ENCODE measurements around the gene UBL3. TPM values are rescaled to one million over a fixed set of nuclear protein-coding genes. Genes with fewer than 3 reads are reported as not detected.

The UBL3 gene
- total RNA-seq, 2 experiments from 2014 or later: 15.3 to 15.5 TPM

DNA sequence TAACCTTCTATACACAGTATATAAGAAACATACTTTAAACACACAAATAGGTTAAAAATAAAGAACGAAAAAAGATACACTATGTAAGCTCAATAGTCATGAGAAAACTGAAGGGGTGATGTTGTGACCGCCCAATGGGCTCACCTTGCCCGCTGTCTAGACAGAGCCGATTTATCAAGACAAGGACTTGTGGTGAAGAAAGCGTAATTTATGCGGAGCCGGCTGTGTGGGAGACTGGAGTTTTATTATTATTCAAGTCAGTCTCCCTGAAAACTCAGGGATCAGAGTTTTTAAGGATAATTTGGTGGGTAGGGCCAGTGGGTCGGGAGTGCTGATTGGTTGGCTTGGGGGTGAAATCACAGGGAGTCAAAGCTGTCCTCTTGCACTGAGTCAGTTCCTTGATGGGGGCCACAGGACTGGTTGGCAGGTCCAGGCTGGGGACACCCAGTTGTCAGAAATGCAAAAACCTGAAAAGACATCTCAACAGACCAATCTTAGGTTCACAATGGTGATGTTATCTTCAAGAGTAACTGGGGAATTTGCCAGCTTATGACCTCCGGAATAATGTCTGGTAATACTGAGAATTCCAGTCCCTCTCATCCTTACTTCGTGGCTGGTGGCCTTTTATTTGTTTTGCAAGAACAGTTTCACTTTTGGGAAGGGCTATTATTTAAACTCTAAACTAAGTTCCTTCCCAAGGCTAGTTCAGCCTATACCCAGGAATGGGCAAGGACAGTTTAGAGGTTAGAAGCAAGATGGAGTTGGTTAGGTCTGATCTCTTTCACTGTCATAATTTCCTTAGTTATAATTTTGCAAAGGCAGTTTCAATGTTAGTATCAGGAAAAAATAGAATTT lies 96.6 kb downstream of the UBL3 start:
- POLR2A ChIA-PET: no interaction called here
- CTCF ChIA-PET: no interaction called here
- peaks cover 3% of the 10 kb centered on the region for H3K27me3 Mint-ChIP-seq
- H3K36me3 Mint-ChIP-seq: no peaks in the 10 kb centered on the region
- no peak for DNase-seq
- peaks cover 14% of the 10 kb centered on the region for H3K4me1 Mint-ChIP-seq (ENCODE audit: low read depth)
- no peak overlapping the region for H3K27ac Mint-ChIP-seq
- intact Hi-C loops (cut with micrococcal nuclease): no loop called here
- no peaks in the 10 kb centered on the region for H3K9me3 Mint-ChIP-seq
- no peak overlapping the region for H3K4me3 Mint-ChIP-seq

DNA sequence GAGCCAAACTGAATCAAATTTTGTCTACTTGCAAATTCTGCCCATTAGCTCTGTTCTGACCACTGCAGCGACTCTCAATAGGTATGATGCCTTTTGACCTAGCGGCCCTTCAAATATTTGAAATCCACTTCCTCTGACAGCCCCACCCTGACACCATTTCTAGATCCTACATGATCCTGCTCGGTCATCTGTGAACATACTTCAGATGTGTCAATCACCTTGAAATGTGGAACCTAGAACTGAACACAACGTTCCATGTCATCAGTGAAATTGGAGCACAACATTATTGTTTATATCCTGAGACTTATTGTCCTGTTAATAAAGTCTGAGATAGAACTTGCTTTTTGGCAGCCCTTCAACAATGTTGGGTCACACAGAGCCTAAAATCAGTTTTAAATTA lies 98.2 kb downstream of the UBL3 start:
- intact Hi-C loops (cut with micrococcal nuclease): no loop called here
- CTCF ChIA-PET: interaction anchor here (1.1 kb wide), 1 partner anchor 363 kb away, joined by 3 read pairs; no protein-coding TSS in a partner anchor
- peaks cover 9% of the 10 kb centered on the region for H3K4me1 Mint-ChIP-seq (ENCODE audit: low read depth)
- H3K4me3 Mint-ChIP-seq: no peak overlapping the region
- DNase-seq: no peak
- no peaks in the 10 kb centered on the region for H3K9me3 Mint-ChIP-seq
- H3K27me3 Mint-ChIP-seq: peaks cover 3% of the 10 kb centered on the region
- H3K36me3 Mint-ChIP-seq: no peaks in the 10 kb centered on the region
- H3K27ac Mint-ChIP-seq: no peak overlapping the region
- POLR2A ChIA-PET: no interaction called here

DNA sequence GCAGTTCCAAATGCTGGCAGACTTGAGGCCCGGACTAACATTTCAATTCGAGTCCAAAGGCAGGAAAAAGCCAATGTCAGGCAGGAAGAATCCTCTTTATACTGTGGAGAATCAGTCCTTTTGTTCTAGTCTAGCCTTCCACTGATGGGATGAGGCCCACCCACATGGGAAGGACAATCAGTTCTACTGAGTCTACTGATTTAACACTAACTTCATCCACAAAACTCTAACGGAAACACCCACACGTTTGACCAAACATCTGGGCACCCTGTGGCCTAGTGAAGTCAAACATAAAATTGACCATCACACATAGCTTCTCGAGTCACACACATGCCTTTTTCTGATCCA lies 100.3 kb downstream of the UBL3 start:
- POLR2A ChIA-PET: no interaction called here

DNA sequence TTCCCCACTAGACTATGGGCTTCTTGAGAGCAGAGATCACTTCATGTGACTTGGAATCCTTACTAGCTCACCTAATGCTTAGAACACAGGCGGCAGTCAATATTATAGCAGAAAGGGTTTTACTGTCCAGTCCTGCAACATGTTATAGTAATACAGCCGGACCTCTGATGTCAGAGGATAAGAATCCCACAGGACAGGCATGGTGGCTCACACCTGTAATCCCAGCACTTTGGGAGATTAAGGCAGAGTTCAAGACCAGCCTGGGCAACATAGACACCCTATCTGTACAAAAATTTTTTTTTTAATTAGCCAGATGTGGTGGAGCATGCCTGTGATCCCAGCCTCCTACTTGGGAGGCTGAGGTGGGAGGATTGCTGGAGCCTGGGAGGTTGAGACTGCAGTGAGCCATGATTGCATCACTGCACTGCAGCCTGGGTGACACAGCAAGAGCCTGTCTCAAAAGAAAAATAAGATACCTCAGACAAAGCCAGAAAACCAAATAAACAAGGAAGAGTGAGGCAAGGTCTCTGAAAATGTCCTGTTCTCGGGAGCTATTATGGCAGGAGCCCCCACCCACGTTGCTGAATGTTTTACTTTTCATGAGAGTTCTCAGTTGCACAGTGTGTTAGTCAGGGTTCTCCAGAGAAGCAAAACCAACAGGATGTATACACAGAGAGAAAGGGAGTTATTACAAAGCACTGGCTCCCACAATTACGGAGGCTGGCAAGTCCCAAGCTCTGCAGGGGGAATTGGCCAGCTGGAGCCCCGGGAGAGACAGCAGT lies 100.8 kb downstream of the UBL3 start:
- Mint-ChIP-seq H3K27me3 (peaks cover 13% of the 10 kb centered on the region), H3K27ac (no peak overlapping the region), H3K9me3 (no peaks in the 10 kb centered on the region), H3K4me3 (no peak overlapping the region), H3K36me3 (no peaks in the 10 kb centered on the region), H3K4me1 (ENCODE audit: low read depth) (peaks cover 6% of the 10 kb centered on the region)
- ChIA-PET CTCF (interaction anchor here (0.8 to 1.3 kb wide), 3 partner anchors 22 to 366 kb away, joined by 3 to 4 read pairs (median 3); no protein-coding TSS in a partner anchor), POLR2A (no interaction called here)
- DNase-seq: peak; percentile 12
- intact Hi-C loops (cut with micrococcal nuclease): no loop called here

More for the DNA sequence above, 100.3 kb downstream of the UBL3 start:
- no peak for DNase-seq
- Mint-ChIP-seq H3K4me1 (ENCODE audit: low read depth) (peaks cover 9% of the 10 kb centered on the region), H3K27me3 (peaks cover 7% of the 10 kb centered on the region), H3K36me3 (no peaks in the 10 kb centered on the region), H3K4me3 (no peak overlapping the region), H3K9me3 (no peaks in the 10 kb centered on the region), H3K27ac (no peak overlapping the region)
- CTCF ChIA-PET: interaction anchor here (0.8 to 1.3 kb wide), 3 partner anchors 21 to 365 kb away, joined by 3 to 4 read pairs (median 3); no protein-coding TSS in a partner anchor
- intact Hi-C loops (cut with micrococcal nuclease): no loop called here

DNA sequence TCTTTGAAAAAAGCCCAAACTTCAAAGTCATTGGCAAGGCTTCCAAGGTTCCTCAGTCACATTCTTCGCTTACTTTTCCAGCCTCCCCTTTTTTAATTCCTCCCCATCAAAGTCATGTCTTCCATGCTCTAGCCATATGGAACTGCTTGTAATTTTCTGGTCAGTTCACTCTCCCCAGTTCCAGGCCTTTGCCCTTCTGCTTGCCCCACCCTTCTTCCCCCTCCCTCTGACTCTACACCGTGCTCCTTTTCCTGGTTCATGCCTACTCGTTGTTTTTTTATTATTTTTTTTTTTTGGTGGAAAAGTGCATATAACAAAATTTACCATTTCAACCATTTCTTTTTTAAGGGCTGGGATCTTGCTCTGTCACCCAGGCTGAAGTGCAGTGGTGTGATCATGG lies 102.3 kb downstream of the UBL3 start:
- CTCF ChIA-PET: no interaction called here
- no peak overlapping the region for H3K27ac Mint-ChIP-seq
- no peak overlapping the region for H3K4me3 Mint-ChIP-seq
- H3K9me3 Mint-ChIP-seq: no peaks in the 10 kb centered on the region
- no peak for DNase-seq
- peaks cover 13% of the 10 kb centered on the region for H3K27me3 Mint-ChIP-seq
- no peaks in the 10 kb centered on the region for H3K36me3 Mint-ChIP-seq
- no peaks in the 10 kb centered on the region for H3K4me1 Mint-ChIP-seq (ENCODE audit: low read depth)
- intact Hi-C loops (cut with micrococcal nuclease): no loop called here
- POLR2A ChIA-PET: no interaction called here

DNA sequence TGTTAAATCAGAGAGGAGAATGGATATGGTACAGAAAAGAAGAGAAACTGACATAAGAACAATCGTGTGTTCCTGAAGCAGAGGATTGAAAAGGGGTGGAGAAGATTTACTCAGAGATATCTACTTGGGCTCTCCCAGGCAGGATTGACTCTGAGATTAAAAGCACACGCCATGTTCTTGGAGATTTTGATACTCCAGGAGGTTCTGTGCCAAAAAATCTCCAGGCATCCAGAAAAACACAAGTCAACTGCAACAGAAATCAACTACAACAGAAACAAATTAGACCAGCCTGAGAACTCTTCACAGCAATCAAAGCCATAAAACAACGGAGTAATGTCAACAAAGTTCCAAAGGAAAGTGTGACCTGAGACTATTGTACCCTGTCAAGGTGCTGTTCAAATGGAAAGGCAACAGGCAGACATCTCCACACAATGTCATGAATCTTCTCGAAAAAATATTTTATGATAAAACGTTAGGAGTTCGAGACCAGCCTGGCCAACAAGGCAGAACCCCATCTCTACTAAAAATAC lies 104.2 kb downstream of the UBL3 start:
- ChIA-PET POLR2A (no interaction called here), CTCF (interaction anchor here (0.7 kb wide), 1 partner anchor 145 kb away, joined by 3 read pairs; no protein-coding TSS in a partner anchor)
- no peak overlapping the region for H3K4me3 Mint-ChIP-seq

DNA sequence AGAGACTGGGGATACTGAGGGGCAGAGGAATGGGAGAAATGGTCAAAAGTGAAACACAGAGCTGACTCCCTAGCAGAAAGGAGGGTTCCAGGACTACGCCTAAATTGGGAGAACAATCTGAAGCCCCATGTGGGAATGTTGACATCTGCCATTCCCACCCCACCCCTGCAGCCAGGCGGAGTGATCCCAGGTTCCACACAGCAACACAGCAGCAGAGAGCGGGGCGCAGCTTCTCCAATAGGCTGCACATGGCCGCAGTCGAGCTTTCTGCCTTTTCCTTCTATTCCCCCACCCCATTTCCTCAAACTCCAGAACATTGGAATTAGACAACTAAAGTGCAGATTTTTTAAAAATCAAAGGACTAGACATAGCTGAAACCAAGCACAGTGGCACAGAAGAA lies 104.7 kb downstream of the UBL3 start:
- Mint-ChIP-seq H3K27me3 (peaks cover 13% of the 10 kb centered on the region), H3K4me1 (ENCODE audit: low read depth) (no peaks in the 10 kb centered on the region), H3K36me3 (no peaks in the 10 kb centered on the region), H3K9me3 (no peaks in the 10 kb centered on the region), H3K27ac (no peak overlapping the region), H3K4me3 (no peak overlapping the region)
- CTCF ChIA-PET: no interaction called here
- intact Hi-C loops (cut with micrococcal nuclease): no loop called here
- no peak for DNase-seq
- POLR2A ChIA-PET: no interaction called here

More for the DNA sequence above, 104.2 kb downstream of the UBL3 start:
- no peak for DNase-seq
- Mint-ChIP-seq H3K36me3 (no peaks in the 10 kb centered on the region), H3K4me1 (ENCODE audit: low read depth) (no peaks in the 10 kb centered on the region), H3K9me3 (no peaks in the 10 kb centered on the region), H3K27ac (no peak overlapping the region), H3K27me3 (peaks cover 13% of the 10 kb centered on the region)
- intact Hi-C loops (cut with micrococcal nuclease): no loop called here

DNA sequence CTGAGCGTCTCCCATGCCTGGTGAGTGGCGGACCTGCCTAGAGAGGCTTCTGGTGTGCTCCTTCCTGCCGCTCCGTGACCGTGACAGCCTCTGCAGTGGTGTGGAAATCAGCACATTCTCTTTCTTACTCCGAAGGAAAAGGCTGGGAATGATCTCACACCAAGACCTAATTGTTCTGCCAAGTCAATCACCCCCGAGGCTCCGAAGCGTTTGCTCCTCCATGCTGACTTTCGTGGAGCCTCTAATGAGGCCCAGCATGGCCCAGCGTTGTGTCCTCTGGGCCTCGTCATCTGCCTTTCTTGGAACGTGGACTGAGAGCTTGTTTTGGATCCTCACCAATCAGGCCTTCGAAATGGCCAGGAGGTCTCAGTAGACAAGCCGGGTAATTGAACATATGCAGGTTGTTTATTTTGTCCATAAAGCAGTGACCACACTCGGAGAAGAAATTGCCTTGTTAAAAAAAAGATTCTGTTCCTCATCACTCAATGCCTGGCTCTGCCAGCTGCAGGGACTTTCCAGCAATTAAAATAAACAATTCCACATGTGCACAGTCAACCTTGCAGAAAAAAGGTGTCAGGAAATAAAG lies 107.1 kb downstream of the UBL3 start:
- H3K27ac Mint-ChIP-seq: no peak overlapping the region
- no peak for DNase-seq
- no peak overlapping the region for H3K4me3 Mint-ChIP-seq
- no peaks in the 10 kb centered on the region for H3K4me1 Mint-ChIP-seq (ENCODE audit: low read depth)
- H3K27me3 Mint-ChIP-seq: peaks cover 10% of the 10 kb centered on the region
- POLR2A ChIA-PET: no interaction called here
- H3K36me3 Mint-ChIP-seq: no peaks in the 10 kb centered on the region
- CTCF ChIA-PET: no interaction called here
- H3K9me3 Mint-ChIP-seq: no peaks in the 10 kb centered on the region
- intact Hi-C loops (cut with micrococcal nuclease): no loop called here

DNA sequence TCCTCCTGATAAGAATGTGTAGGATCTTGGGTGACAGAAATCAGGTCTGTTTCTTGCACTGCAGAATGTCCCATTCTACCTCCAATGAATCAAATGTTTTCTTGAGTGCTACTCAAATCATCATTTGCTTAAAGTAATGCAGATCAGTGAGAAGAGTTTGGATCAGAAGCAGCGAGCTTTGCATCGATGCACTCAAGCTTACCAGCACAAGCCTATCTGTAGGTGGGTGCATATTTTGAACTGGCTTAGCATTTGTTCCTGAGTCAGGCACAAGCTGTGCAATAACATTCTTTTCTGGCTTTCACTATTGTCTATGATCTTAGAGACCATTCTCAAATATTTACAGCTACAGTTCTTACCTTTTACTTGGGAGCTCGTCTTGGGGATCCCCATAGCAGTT lies 109.5 kb downstream of the UBL3 start:
- no peaks in the 10 kb centered on the region for H3K36me3 Mint-ChIP-seq
- peaks cover 11% of the 10 kb centered on the region for H3K27me3 Mint-ChIP-seq
- DNase-seq: no peak
- ChIA-PET POLR2A (no interaction called here), CTCF (interaction anchor here (1.0 to 1.2 kb wide), 2 partner anchors 183 to 372 kb away, joined by 3 to 4 read pairs; no protein-coding TSS in a partner anchor)
- H3K27ac Mint-ChIP-seq: no peak overlapping the region
- no peaks in the 10 kb centered on the region for H3K9me3 Mint-ChIP-seq
- no peak overlapping the region for H3K4me3 Mint-ChIP-seq
- intact Hi-C loops (cut with micrococcal nuclease): no loop called here
- H3K4me1 Mint-ChIP-seq (ENCODE audit: low read depth): no peaks in the 10 kb centered on the region

DNA sequence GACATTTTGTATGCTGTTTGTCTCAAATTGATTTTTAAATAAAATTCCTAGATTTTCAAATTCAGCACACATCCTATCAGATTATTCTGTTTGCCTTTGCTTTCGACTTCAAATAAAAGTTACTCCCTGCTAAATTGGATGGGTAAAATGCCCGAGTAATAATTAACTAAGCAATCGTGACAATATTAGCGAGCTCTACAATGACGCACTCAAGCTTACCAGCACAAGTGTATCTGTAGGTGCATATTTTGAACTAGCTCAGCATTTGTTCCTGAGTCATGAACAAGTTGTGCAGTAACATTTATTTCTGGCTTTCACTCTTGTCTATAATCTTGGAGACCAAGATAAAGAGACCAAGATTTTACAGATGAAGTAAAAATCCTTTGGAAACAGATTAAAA lies 113.4 kb downstream of the UBL3 start:
- Mint-ChIP-seq H3K4me3 (no peak overlapping the region), H3K4me1 (ENCODE audit: low read depth) (peaks cover 4% of the 10 kb centered on the region), H3K36me3 (no peaks in the 10 kb centered on the region), H3K27ac (no peak overlapping the region), H3K9me3 (no peaks in the 10 kb centered on the region), H3K27me3 (peaks cover 20% of the 10 kb centered on the region)
- CTCF ChIA-PET: interaction anchor here (0.7 to 1.0 kb wide), 2 partner anchors 228 to 378 kb away, joined by 3 read pairs; no protein-coding TSS in a partner anchor
- intact Hi-C loops (cut with micrococcal nuclease): no loop called here
- POLR2A ChIA-PET: no interaction called here
- no peak for DNase-seq

DNA sequence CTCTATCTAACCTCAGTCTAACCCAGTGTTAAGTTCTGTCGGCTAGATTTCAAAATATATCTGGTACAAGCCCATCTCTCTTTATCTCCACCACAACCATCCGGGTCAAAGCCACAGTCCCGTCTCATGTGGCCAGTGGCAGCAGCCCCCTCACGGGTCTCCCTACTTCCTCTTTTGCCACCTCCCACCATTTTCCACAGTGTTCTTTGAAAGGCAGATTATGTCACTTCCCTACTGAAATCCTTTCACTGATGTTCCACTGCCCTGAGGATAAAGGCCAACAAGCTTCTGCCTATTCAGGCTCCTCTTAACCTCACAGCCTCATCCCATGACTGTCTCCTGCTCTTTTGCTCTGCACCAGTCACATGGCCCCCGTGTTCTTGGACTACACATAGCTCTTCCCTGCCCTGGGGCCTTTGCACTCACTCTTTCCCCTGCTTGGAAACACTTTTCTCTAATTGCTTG lies 117.2 kb downstream of the UBL3 start:
- H3K9me3 Mint-ChIP-seq: no peaks in the 10 kb centered on the region
- intact Hi-C loops (cut with micrococcal nuclease): no loop called here
- POLR2A ChIA-PET: no interaction called here

DNA sequence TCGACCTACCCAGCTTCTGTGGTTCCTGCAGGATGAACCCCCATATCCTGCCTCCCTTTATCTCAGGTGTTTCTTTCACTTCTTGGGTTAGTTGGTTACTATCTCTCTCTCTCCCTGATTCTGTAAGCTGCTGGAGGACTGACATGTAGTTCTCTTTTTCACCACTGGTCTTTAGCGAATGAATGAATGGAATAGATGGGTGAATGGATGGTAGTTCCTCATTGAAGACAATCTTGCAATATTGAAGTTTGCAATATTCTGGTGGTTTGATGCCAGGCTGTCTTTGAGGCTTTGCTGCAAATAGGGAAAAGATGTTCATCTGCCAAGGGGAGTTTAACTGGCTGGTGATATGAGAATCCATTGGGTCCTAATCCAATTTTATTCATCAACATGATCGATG lies 120.2 kb downstream of the UBL3 start:
- intact Hi-C loops (cut with micrococcal nuclease): no loop called here
- ChIA-PET POLR2A (no interaction called here), CTCF (interaction anchor here (1.2 kb wide), 1 partner anchor 21 kb away, joined by 3 read pairs; no protein-coding TSS in a partner anchor)
- Mint-ChIP-seq H3K9me3 (peaks cover 6% of the 10 kb centered on the region), H3K27ac (no peak overlapping the region), H3K27me3 (peaks cover 39% of the 10 kb centered on the region), H3K36me3 (no peaks in the 10 kb centered on the region), H3K4me3 (no peak overlapping the region), H3K4me1 (ENCODE audit: low read depth) (peaks cover 4% of the 10 kb centered on the region)
- no peak for DNase-seq

More for the DNA sequence above, 117.2 kb downstream of the UBL3 start:
- Mint-ChIP-seq H3K36me3 (no peaks in the 10 kb centered on the region), H3K27me3 (peaks cover 40% of the 10 kb centered on the region), H3K27ac (no peak overlapping the region), H3K4me3 (no peak overlapping the region), H3K4me1 (ENCODE audit: low read depth) (peaks cover 4% of the 10 kb centered on the region)
- DNase-seq: no peak
- CTCF ChIA-PET: no interaction called here

Data from activated CD4-positive, alpha-beta memory T cell treated with anti-CD3 and anti-CD28 coated beads for 36 hours (primary cell).